KMS-11 (cell line): Measurements from ENCODE around the gene RIN1.

Experiments
- H2AFZ ChIP-seq: fragments of 200-600 bp; sonication (generic); 2 replicates; pipeline ENCODE4 v1.6.1; 2016; ENCODE audit warnings: antibody characterized with exemption, mixed run types, low read depth
- H3K27ac ChIP-seq: fragments of 200-600 bp; sonication (generic); 2 replicates; pipeline ENCODE4 v1.6.1; 2016; ENCODE audit warnings: mild to moderate bottlenecking, mixed run types
- H3K27me3 ChIP-seq: fragments of 200-600 bp; sonication (generic); 2 replicates; pipeline ENCODE4 v1.6.1; 2017; ENCODE audit warnings: mild to moderate bottlenecking, low read depth, mixed run types, moderate library complexity; ENCODE audit not compliant: insufficient read depth
- H3K36me3 ChIP-seq: fragments of 200-600 bp; sonication (generic); 2 replicates; pipeline ENCODE4 v1.6.1; 2017; ENCODE audit warnings: mild to moderate bottlenecking, mixed run types; ENCODE audit not compliant: insufficient read depth
- H3K4me1 ChIP-seq: fragments of 200-600 bp; sonication (generic); 2 replicates; pipeline ENCODE4 v1.6.1; 2016; ENCODE audit warnings: mild to moderate bottlenecking, low read depth, mixed run types; ENCODE audit not compliant: poor library complexity, severe bottlenecking
- H3K4me2 ChIP-seq: fragments of 200-600 bp; sonication (generic); 2 replicates; pipeline ENCODE4 v1.7.0; 2016; ENCODE audit warnings: mild to moderate bottlenecking, mixed run types
- H3K4me3 ChIP-seq: fragments of 200-600 bp; sonication (generic); IDR thresholded peaks from 2 replicates; pipeline ENCODE4 v1.6.1; 2017; ENCODE audit warnings: low read depth, low read length, mixed read lengths; ENCODE audit not compliant: insufficient read depth
- H3K79me2 ChIP-seq: fragments of 200-600 bp; sonication (generic); 2 replicates; pipeline ENCODE4 v1.6.1; 2016; ENCODE audit warnings: low read depth, mixed run types; ENCODE audit not compliant: insufficient read depth
- H3K9ac ChIP-seq: fragments of 200-600 bp; sonication (generic); 2 replicates; pipeline ENCODE4 v1.6.1; 2016; ENCODE audit warnings: mild to moderate bottlenecking, mixed run types
- H4K20me1 ChIP-seq: fragments of 200-600 bp; sonication (generic); 2 replicates; pipeline ENCODE4 v1.6.1; 2016; ENCODE audit warnings: mild to moderate bottlenecking, mixed run types; ENCODE audit not compliant: insufficient read depth
- TF ChIP-seq, protein P1 (sequence below): fragments of 200-600 bp; sonication (generic); conservative IDR thresholded peaks from 2 replicates; pipeline ENCODE4 v1.6.1; 2017; ENCODE audit warnings: low read depth, mild to moderate bottlenecking, antibody characterized with exemption, low read length, moderate library complexity, mixed read lengths

RIN1 gene

GRCh38 chr11:66341502-66342126 lies 5.4 kb upstream of the RIN1 start:
- H3K4me2 ChIP-seq, result no peak overlapping the region
- no peak overlapping the region for H3K4me3 ChIP-seq
- H3K4me1 ChIP-seq, result peaks cover 18% of the 10 kb centered on the region
- no peaks in the 10 kb centered on the region for H3K27me3 ChIP-seq
- H3K79me2 ChIP-seq, result peaks cover 18% of the 10 kb centered on the region; the same call in 1 of the 2 replicates
- H2AFZ ChIP-seq, result no peak overlapping the region
- TF ChIP-seq, protein P1, sequence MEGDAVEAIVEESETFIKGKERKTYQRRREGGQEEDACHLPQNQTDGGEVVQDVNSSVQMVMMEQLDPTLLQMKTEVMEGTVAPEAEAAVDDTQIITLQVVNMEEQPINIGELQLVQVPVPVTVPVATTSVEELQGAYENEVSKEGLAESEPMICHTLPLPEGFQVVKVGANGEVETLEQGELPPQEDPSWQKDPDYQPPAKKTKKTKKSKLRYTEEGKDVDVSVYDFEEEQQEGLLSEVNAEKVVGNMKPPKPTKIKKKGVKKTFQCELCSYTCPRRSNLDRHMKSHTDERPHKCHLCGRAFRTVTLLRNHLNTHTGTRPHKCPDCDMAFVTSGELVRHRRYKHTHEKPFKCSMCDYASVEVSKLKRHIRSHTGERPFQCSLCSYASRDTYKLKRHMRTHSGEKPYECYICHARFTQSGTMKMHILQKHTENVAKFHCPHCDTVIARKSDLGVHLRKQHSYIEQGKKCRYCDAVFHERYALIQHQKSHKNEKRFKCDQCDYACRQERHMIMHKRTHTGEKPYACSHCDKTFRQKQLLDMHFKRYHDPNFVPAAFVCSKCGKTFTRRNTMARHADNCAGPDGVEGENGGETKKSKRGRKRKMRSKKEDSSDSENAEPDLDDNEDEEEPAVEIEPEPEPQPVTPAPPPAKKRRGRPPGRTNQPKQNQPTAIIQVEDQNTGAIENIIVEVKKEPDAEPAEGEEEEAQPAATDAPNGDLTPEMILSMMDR, result no peak
- no peaks in the 10 kb centered on the region for H4K20me1 ChIP-seq
- no peak overlapping the region for H3K27ac ChIP-seq
- no peaks in the 10 kb centered on the region; the same call in 1 of the 2 replicates for H3K36me3 ChIP-seq
- no peak overlapping the region for H3K9ac ChIP-seq

- Histone ChIP-seq H3K27ac (no peak overlapping the region), H3K79me2 (peaks cover 18% of the 10 kb centered on the region; the same call in 1 of the 2 replicates), H3K4me2 (no peak overlapping the region), H3K4me3 (no peak overlapping the region), H4K20me1 (no peaks in the 10 kb centered on the region), H3K36me3 (no peaks in the 10 kb centered on the region; the same call in 1 of the 2 replicates), H3K4me1 (peaks cover 23% of the 10 kb centered on the region), H3K9ac (no peak overlapping the region), H2AFZ (no peak overlapping the region), H3K27me3 (no peaks in the 10 kb centered on the region)
- TF ChIP-seq, protein P1, result no peak
These were observed 4.6 kb upstream of the RIN1 start for GRCh38 chr11:66340596-66341501.

DNA sequence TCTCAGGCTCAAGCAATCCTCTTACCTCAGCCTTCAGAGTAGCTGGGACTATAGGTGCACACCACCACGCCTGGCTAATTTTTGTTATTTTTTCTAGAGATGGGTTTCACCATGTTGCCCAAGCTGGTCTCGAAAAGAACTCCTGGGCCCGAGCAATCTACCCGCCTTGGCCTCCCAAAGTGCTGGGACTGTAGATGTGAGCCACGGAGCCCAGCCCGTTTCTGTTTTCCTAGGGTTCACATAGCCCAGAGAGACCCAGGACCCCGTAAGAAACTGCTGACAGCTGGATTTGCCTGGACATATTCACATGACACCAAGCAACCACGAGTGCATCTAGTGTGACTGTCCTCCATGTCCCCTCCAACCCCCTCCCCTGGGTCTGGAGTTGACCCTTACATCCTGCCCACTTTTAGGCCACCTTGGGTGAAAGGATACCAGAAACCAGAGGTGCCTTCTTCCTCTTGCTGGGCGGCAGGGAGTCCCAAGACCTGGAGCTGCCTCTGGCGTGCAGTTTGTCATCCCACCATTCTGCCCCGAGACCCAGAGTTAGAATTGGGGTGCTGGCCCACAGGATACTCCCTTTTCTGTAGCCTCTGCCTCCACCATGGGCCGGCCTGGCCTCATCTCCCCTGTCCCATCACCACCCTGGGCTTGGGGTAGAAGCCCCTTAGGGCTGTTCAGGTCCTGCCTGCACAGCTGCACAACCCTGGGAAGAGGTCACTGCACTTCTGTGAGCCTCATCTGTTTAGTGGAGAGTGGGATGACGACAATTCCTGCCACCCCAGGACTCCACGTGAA lies 3.7 kb upstream of the RIN1 start:
- Histone ChIP-seq H4K20me1 (no peaks in the 10 kb centered on the region), H3K79me2 (peaks cover 18% of the 10 kb centered on the region; the same call in 1 of the 2 replicates), H3K4me1 (peaks cover 15% of the 10 kb centered on the region), H3K9ac (no peak overlapping the region), H3K27ac (no peak overlapping the region), H2AFZ (no peak overlapping the region), H3K4me2 (no peak overlapping the region), H3K27me3 (no peaks in the 10 kb centered on the region), H3K36me3 (no peaks in the 10 kb centered on the region; the same call in 1 of the 2 replicates), H3K4me3 (no peak overlapping the region)
- TF ChIP-seq, protein P1, result no peak

DNA sequence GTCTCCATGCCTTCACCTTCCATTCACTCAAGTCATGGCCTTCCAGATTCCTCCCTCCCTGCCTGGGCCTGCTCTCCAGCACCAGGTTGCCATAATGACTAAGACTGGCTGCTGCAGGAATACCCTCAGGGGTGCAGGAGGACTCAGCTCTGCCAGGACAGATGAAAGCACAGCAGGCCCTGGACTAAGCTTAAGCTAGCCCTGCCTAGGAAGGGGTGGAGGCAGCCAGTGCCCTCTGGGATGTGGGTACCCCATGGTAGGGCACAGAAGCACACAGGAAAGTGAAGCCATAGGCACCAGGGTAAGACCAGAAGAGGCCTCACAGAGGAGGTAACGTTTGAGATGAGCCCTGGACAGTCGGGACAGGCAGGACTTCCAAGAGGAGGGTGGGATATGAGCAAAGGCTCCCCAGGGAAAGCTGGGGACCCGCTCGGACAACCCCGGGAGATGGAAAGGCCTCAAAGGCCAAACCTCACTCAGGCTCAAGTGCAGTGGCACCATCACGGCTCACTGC lies 3.0 kb upstream of the RIN1 start:
- H4K20me1 ChIP-seq, result no peaks in the 10 kb centered on the region
- no peak overlapping the region for H3K4me2 ChIP-seq
- H3K36me3 ChIP-seq, result no peaks in the 10 kb centered on the region; the same call in 1 of the 2 replicates
- H3K79me2 ChIP-seq, result peaks cover 13% of the 10 kb centered on the region; the same call in 1 of the 2 replicates
- H3K4me1 ChIP-seq, result peaks cover 15% of the 10 kb centered on the region
- no peak overlapping the region for H3K9ac ChIP-seq
- no peak overlapping the region for H2AFZ ChIP-seq
- no peak overlapping the region for H3K4me3 ChIP-seq
- H3K27ac ChIP-seq, result no peak overlapping the region
- TF ChIP-seq, protein P1, result no peak
- H3K27me3 ChIP-seq, result no peaks in the 10 kb centered on the region
